Vagina (tissue), 2 donors: ENCODE data around the gene APAF1.

ENCODE experiments used
- CTCF ChIP-seq, 3 experiments: fragments of 450-650 bp in 2 of 3; fragments of 200-600 bp in 1 of 3; sonication (generic) in 1 of 3; IDR thresholded peaks; one replicate each; pipeline ENCODE4 v1.5.1; 2017 to 2019; ENCODE audit warnings: antibody characterized with exemption in 3 of 3, mild to moderate bottlenecking in 2 of 3, moderate library complexity in 2 of 3
- POLR2AphosphoS5 ChIP-seq, 2 donors: sonication (generic); formaldehyde crosslinking; IDR thresholded peaks; one replicate each; pipeline ENCODE4 v1.9.0; 2017; ENCODE audit warnings: antibody characterized with exemption in 2 of 2, mild to moderate bottlenecking in 2 of 2, low read depth in 1 of 2; ENCODE audit not compliant: insufficient read depth in 1 of 2

- TF ChIP-seq CTCF (IDR thresholded peaks at IDR 0.05) (no peak), POLR2AphosphoS5 (IDR thresholded peaks at IDR 0.05; ENCODE audit: insufficient read depth in 1 of 2, low read depth in 1 of 2) (no peak)
Measured at GRCh38 chr12:98745578-98746391, 100.7 kb downstream of the APAF1 start.
